PC-3 (cell line): ENCODE data around the gene HMSD.

Source experiments
- EZH2 ChIP-seq: fragments of 300-600 bp; sonication (generic); IDR thresholded peaks from one replicate; pipeline ENCODE4 v1.6.1; 2017; ENCODE audit warnings: antibody characterized with exemption, mild to moderate bottlenecking, low read length; ENCODE audit not compliant: unreplicated experiment
- EZH2phosphoT487 ChIP-seq: fragments of 300-600 bp; sonication (generic); IDR thresholded peaks from 2 replicates; pipeline ENCODE4 v1.6.1; 2018; ENCODE audit warnings: mild to moderate bottlenecking, antibody characterized with exemption, low read length, borderline replicate concordance
- TF ChIP-seq, protein P1 (sequence below): fragments of 300-600 bp; sonication (generic); conservative IDR thresholded peaks from 2 replicates; pipeline ENCODE4 v1.5.1; 2017; ENCODE audit warnings: antibody characterized with exemption, low read depth, mild to moderate bottlenecking, low read length

GRCh38 chr18:63987743-63988142 lies 38.6 kb downstream of the HMSD start:
- TF ChIP-seq, protein P1, sequence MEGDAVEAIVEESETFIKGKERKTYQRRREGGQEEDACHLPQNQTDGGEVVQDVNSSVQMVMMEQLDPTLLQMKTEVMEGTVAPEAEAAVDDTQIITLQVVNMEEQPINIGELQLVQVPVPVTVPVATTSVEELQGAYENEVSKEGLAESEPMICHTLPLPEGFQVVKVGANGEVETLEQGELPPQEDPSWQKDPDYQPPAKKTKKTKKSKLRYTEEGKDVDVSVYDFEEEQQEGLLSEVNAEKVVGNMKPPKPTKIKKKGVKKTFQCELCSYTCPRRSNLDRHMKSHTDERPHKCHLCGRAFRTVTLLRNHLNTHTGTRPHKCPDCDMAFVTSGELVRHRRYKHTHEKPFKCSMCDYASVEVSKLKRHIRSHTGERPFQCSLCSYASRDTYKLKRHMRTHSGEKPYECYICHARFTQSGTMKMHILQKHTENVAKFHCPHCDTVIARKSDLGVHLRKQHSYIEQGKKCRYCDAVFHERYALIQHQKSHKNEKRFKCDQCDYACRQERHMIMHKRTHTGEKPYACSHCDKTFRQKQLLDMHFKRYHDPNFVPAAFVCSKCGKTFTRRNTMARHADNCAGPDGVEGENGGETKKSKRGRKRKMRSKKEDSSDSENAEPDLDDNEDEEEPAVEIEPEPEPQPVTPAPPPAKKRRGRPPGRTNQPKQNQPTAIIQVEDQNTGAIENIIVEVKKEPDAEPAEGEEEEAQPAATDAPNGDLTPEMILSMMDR, result no peak
- TF ChIP-seq EZH2phosphoT487, result no peak
- TF ChIP-seq EZH2, result no peak
